ENCODE measurements around the gene NR0B2.
"Not testable (repeated sequence)": the region's sequence is repeated elsewhere in the genome, so short reads cannot be mapped to it uniquely, and the experiment has no call there.

Gene NR0B2

GRCh38 chr1:26889551-26890466 lies 24.0 kb downstream of the NR0B2 start, which contains the start of gene GPN2:
Gene GPN2 (minus strand): TSS chr1:26890283. CDS start chr1:26890096, 187 bp downstream.
- no peak for TF ChIP-seq CTCF (IDR thresholded peaks at IDR 0.05; ENCODE audit: poor library complexity, severe bottlenecking)
- ATAC-seq (ENCODE audit: low read depth), result peak; percentile 83
- no peaks in the 10 kb centered on the region for H3K9me3 ChIP-seq (ENCODE audit: severe bottlenecking)
- peaks cover 12% of the 10 kb centered on the region for H3K4me1 ChIP-seq (ENCODE audit: insufficient read depth, poor library complexity, severe bottlenecking)
- H3K27me3 ChIP-seq (ENCODE audit: insufficient read depth, poor library complexity, severe bottlenecking), result no peaks in the 10 kb centered on the region
- peak within 1 kb of the TSS; percentile 70 for H3K4me3 ChIP-seq (ENCODE audit: severe bottlenecking)
- H3K36me3 ChIP-seq (ENCODE audit: low read depth), result peaks cover 66% of the 10 kb centered on the region
- DNase-seq (ENCODE audit: low spot score), result peak; percentile 73
- peak within 1 kb of the TSS; percentile 64 for H3K27ac ChIP-seq (ENCODE audit: poor library complexity, severe bottlenecking)

- no peaks in the 10 kb centered on the region for H3K9me3 ChIP-seq (ENCODE audit: severe bottlenecking)
- no peak overlapping the region for H3K4me3 ChIP-seq (ENCODE audit: severe bottlenecking)
- DNase-seq (ENCODE audit: low spot score), result no peak
- peak overlapping the region; percentile 64 for H3K27ac ChIP-seq (ENCODE audit: poor library complexity, severe bottlenecking)
- H3K36me3 ChIP-seq (ENCODE audit: low read depth), result peaks cover 67% of the 10 kb centered on the region
- no peaks in the 10 kb centered on the region for H3K27me3 ChIP-seq (ENCODE audit: insufficient read depth, poor library complexity, severe bottlenecking)
- no peak for ATAC-seq (ENCODE audit: low read depth)
- no peak for TF ChIP-seq CTCF (IDR thresholded peaks at IDR 0.05; ENCODE audit: poor library complexity, severe bottlenecking)
- no peaks in the 10 kb centered on the region for H3K4me1 ChIP-seq (ENCODE audit: insufficient read depth, poor library complexity, severe bottlenecking)
These were observed 25.5 kb downstream of the NR0B2 start for GRCh38 chr1:26888231-26888630.

- TF ChIP-seq CTCF (IDR thresholded peaks at IDR 0.05; ENCODE audit: poor library complexity, severe bottlenecking), result peak; percentile 62
- Histone ChIP-seq H3K4me1 (ENCODE audit: insufficient read depth, poor library complexity, severe bottlenecking) (no peaks in the 10 kb centered on the region), H3K27ac (ENCODE audit: poor library complexity, severe bottlenecking) (no peak overlapping the region), H3K27me3 (ENCODE audit: insufficient read depth, poor library complexity, severe bottlenecking) (no peaks in the 10 kb centered on the region), H3K4me3 (ENCODE audit: severe bottlenecking) (no peak overlapping the region), H3K9me3 (ENCODE audit: severe bottlenecking) (no peaks in the 10 kb centered on the region), H3K36me3 (ENCODE audit: low read depth) (peaks cover 68% of the 10 kb centered on the region)
- ATAC-seq (ENCODE audit: low read depth), result peak; percentile 21; the same call in 1 of the 3 replicates
- no peak for DNase-seq (ENCODE audit: low spot score)
These were observed 26.6 kb downstream of the NR0B2 start for GRCh38 chr1:26887125-26887524.

DNA sequence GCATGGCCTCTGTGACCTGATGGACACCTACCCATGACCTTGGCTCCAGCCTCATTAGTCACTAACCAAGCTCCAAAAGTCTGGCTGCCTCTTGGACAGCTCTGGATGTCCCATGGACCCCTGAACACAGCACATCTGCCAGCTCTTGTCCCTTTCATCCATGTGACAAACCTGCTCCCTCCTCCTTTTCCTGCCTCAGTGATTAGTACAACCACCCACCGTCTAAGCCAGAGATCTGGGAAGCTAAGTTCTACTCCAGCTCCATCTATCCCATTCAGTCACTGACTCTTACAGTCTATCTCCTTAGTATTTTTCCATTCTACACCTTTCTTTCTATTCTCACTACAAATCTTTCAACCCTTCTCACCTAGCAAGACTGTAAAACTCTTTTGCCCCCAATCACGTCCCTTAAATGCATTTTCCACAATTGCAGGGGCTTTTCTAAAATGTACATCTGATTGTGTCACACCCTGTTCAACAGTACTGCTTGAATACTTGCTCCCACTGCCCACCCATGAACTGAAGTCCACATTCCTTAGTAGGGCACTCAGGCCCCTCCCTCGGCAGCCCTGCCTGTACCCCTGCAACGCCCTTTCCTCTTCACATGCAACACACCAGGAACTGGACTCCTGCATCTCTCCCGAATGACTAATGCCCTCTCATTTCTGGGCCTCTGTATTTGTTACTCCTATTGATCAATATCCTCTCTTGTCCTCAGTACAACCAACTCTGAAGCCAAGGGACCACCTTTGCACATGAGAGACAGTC lies 30.9 kb downstream of the NR0B2 start:
- Histone ChIP-seq H3K4me3 (ENCODE audit: severe bottlenecking) (no peak overlapping the region), H3K9me3 (ENCODE audit: severe bottlenecking) (no peaks in the 10 kb centered on the region), H3K27ac (ENCODE audit: poor library complexity, severe bottlenecking) (no peak overlapping the region), H3K27me3 (ENCODE audit: insufficient read depth, poor library complexity, severe bottlenecking) (no peaks in the 10 kb centered on the region), H3K36me3 (ENCODE audit: low read depth) (peaks cover 85% of the 10 kb centered on the region), H3K4me1 (ENCODE audit: insufficient read depth, poor library complexity, severe bottlenecking) (peaks cover under 1% of the 10 kb centered on the region)
- no peak for ATAC-seq (ENCODE audit: low read depth)
- no peak for TF ChIP-seq CTCF (IDR thresholded peaks at IDR 0.05; ENCODE audit: poor library complexity, severe bottlenecking)
- DNase-seq (ENCODE audit: low spot score), result no peak

DNA sequence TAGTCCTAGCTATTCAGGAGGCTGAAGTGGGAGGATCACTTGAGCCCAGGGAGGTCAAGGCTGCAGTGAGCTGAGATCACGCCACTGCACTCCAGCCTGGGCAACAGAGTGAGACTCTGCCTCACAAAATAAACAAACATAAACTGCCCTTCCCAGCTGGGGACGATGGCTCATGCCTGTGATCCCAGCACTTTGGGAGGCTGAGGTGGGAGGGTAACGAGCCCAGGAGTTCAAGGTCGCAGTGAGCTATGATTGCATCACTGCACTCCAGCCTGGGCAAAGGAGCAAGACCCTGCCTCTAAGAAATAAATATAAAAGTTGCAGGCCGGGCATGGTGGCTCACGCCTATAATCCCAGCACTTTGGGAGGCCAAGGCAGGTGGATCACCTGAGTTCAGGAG lies 32.2 kb downstream of the NR0B2 start:
- H3K4me1 ChIP-seq (ENCODE audit: insufficient read depth, poor library complexity, severe bottlenecking); H3K27me3 ChIP-seq (ENCODE audit: insufficient read depth, poor library complexity, severe bottlenecking); H3K4me3 ChIP-seq (ENCODE audit: severe bottlenecking); ATAC-seq (ENCODE audit: low read depth); DNase-seq (ENCODE audit: low spot score); H3K9me3 ChIP-seq (ENCODE audit: severe bottlenecking); H3K27ac ChIP-seq (ENCODE audit: poor library complexity, severe bottlenecking): not testable (repeated sequence)
- H3K36me3 ChIP-seq (ENCODE audit: low read depth), result peaks cover 83% of the 10 kb centered on the region
